SK-N-SH (cell line): ENCODE data around the gene SNRPA1. TPM values are rescaled to one million over a fixed set of nuclear protein-coding genes. Genes with fewer than 3 reads are reported as not detected.

Experiments used
- CTCF ChIA-PET: fragments of 300-600, 350-600 bp; formaldehyde crosslinking; extraction: SDS; loops from one replicate; lab custom pipeline; 2021; lab: Yijun Ruan, JAX
- POLR2A ChIA-PET: fragments of 350-600 bp; sonication (Branson Sonifier 250); formaldehyde crosslinking; extraction: SDS; loops from one replicate; lab custom pipeline; 2020; ENCODE audit warnings: antibody characterized with exemption, inconsistent platforms; lab: Yijun Ruan, JAX
- DNase-seq: peaks from one replicate; pipeline ENCODE4 v3.0.0; 2012
- H2AFZ ChIP-seq: fragments of 200-600 bp; sonication (generic); 2 replicates; pipeline ENCODE4 v1.8.1; 2016; ENCODE audit warnings: antibody characterized with exemption, mild to moderate bottlenecking, low read depth
- H3F3A ChIP-seq: fragments of 200-600 bp; sonication (generic); replicated peaks from 2 replicates; pipeline ENCODE3; 2016; ENCODE audit warnings: antibody characterized with exemption, mild to moderate bottlenecking; ENCODE audit not compliant: insufficient read depth
- H3K27ac ChIP-seq, 2 experiments: fragments of 200-500 bp in 1 of 2; fragments of 200-600 bp in 1 of 2; sonication (Bioruptor generic) in 1 of 2; sonication (generic), shearing (Covaris generic) in 1 of 2; 2 replicates each; pipeline versions ENCODE4 v1.5.1 to v1.6.1; 2014 to 2016; ENCODE audit warnings: low read depth in 2 of 2, inconsistent platforms in 1 of 2, low read length in 1 of 2, mild to moderate bottlenecking in 1 of 2, mixed read lengths in 1 of 2
- H3K27me3 ChIP-seq: fragments of 200-600 bp; sonication (generic), shearing (Covaris generic); 2 replicates; pipeline ENCODE4 v1.6.1; 2016; ENCODE audit warnings: mixed run types; ENCODE audit not compliant: insufficient read depth
- H3K36me3 ChIP-seq, 2 experiments: fragments of 200-500 bp in 1 of 2; fragments of 200-600 bp in 1 of 2; sonication (Bioruptor generic) in 1 of 2; sonication (generic) in 1 of 2; replicated peaks in 1 of 2; 2 replicates each; pipeline versions ENCODE3 to v1.5.1; 2014 to 2016; ENCODE audit warnings: low read length in 1 of 2, mild to moderate bottlenecking in 1 of 2; ENCODE audit not compliant: insufficient read depth in 2 of 2, control insufficient read depth in 1 of 2
- H3K4me1 ChIP-seq, 2 experiments: fragments of 200-500 bp in 1 of 2; fragments of 200-600 bp in 1 of 2; sonication (Bioruptor generic) in 1 of 2; sonication (generic), shearing (Covaris generic) in 1 of 2; 2 replicates each; pipeline versions ENCODE4 v1.5.1 to v1.6.1; 2014 to 2016; ENCODE audit warnings: low read depth in 1 of 2, low read length in 1 of 2, mixed run types in 1 of 2; ENCODE audit not compliant: insufficient read depth in 2 of 2, control insufficient read depth in 1 of 2
- H3K4me2 ChIP-seq: fragments of 200-600 bp; sonication (generic), shearing (Covaris generic); 2 replicates; pipeline ENCODE4 v1.6.1; 2017; ENCODE audit warnings: mixed run types
- H3K4me3 ChIP-seq, 2 experiments: fragments of 200-500 bp in 1 of 2; fragments of 200-600 bp in 1 of 2; sonication (Bioruptor generic) in 1 of 2; sonication (generic), shearing (Covaris generic) in 1 of 2; 2 replicates each; pipeline versions ENCODE4 v1.5.1 to v1.8.1; 2014 to 2016; ENCODE audit warnings: low read depth in 2 of 2, inconsistent platforms in 1 of 2, low read length in 1 of 2, mild to moderate bottlenecking in 1 of 2, mixed read lengths in 1 of 2, moderate library complexity in 1 of 2
- H3K79me2 ChIP-seq: fragments of 200-600 bp; sonication (generic); 2 replicates; pipeline ENCODE4 v1.8.1; 2017; ENCODE audit warnings: mild to moderate bottlenecking; ENCODE audit not compliant: insufficient read depth
- H3K9ac ChIP-seq: fragments of 200-600 bp; sonication (generic); 2 replicates; pipeline ENCODE4 v1.6.1; 2017; ENCODE audit warnings: mixed run types
- H3K9me2 ChIP-seq: fragments of 200-600 bp; sonication (generic); 2 replicates; pipeline ENCODE4 v1.6.1; 2017; ENCODE audit warnings: mixed run types
- H3K9me3 ChIP-seq: fragments of 200-600 bp; sonication (generic); 2 replicates; pipeline ENCODE4 v1.6.1; 2017; ENCODE audit warnings: mixed run types, mild to moderate bottlenecking, moderate library complexity
- H4K20me1 ChIP-seq: fragments of 200-600 bp; sonication (generic); 2 replicates; pipeline ENCODE4 v1.6.1; 2017; ENCODE audit warnings: mild to moderate bottlenecking, mixed run types; ENCODE audit not compliant: insufficient read depth
- CHD2 ChIP-seq: fragments of 150-350 bp; IDR thresholded peaks from 2 replicates; pipeline ENCODE4 v1.6.1; 2018; ENCODE audit warnings: low read length; ENCODE audit not compliant: partially characterized antibody
- ELF1 ChIP-seq: IDR thresholded peaks from 2 replicates; pipeline ENCODE4 v1.4.0; 2012
- EP300 ChIP-seq, 2 experiments: IDR thresholded peaks; 2 replicates each; pipeline versions ENCODE4 v1.4.0 to v1.6.1; 2012; ENCODE audit warnings: borderline replicate concordance in 1 of 2, low read depth in 1 of 2, low read length in 1 of 2
- FOXM1 ChIP-seq: IDR thresholded peaks from 2 replicates; pipeline ENCODE4 v1.4.0; 2012; ENCODE audit warnings: low read depth, mild to moderate bottlenecking
- JUND ChIP-seq: IDR thresholded peaks from 2 replicates; pipeline ENCODE4 v1.4.0; 2012
- MEF2A ChIP-seq: IDR thresholded peaks from 2 replicates; pipeline ENCODE4 v1.4.0; 2012; ENCODE audit warnings: low read depth, borderline replicate concordance
- MXI1 ChIP-seq: IDR thresholded peaks from 2 replicates; pipeline ENCODE4 v1.6.1; 2012; ENCODE audit warnings: mild to moderate bottlenecking, low read depth, low read length, improper control_type of control experiment
- NFIC ChIP-seq: IDR thresholded peaks from 2 replicates; pipeline ENCODE4 v1.4.0; 2012; ENCODE audit warnings: borderline replicate concordance
- POLR2AphosphoS5 ChIP-seq: IDR thresholded peaks from 2 replicates; pipeline ENCODE4 v1.6.1; 2012; ENCODE audit warnings: low read depth, low read length
- RAD21 ChIP-seq: IDR thresholded peaks from 2 replicates; pipeline ENCODE4 v1.6.1; 2012; ENCODE audit warnings: mild to moderate bottlenecking, low read length
- RCOR1 ChIP-seq: fragments of 150-350 bp; IDR thresholded peaks from 2 replicates; pipeline ENCODE4 v1.6.1; 2017; ENCODE audit warnings: antibody characterized with exemption, low read length
- RXRA ChIP-seq: IDR thresholded peaks from 2 replicates; pipeline ENCODE4 v1.4.0; 2012; ENCODE audit warnings: low read depth, mild to moderate bottlenecking, borderline replicate concordance
- SIN3A ChIP-seq: IDR thresholded peaks from 2 replicates; pipeline ENCODE4 v1.6.1; 2012; ENCODE audit warnings: low read depth, mild to moderate bottlenecking, low read length, moderate library complexity, borderline replicate concordance
- SMC3 ChIP-seq: IDR thresholded peaks from 2 replicates; pipeline ENCODE4 v1.6.1; 2012; ENCODE audit warnings: low read depth, low read length, improper control_type of control experiment
- WGBS: methylation state at CpG from one replicate; pipeline ENCODE4 v1.1.6; 2017; ENCODE audit warnings: low lambda C conversion rate; 5-methylcytosine and 5-hydroxymethylcytosine counted together
- polyA plus RNA-seq, 3 experiments: library from polyadenylated mRNA; depleted of rRNA; stranded (reverse); fragments of >200 nt; gene quantifications; 2 replicates each; pipeline ENCODE4 v1.2.3, GENCODE V29; 2012
- TF ChIP-seq, protein P1 (sequence below): IDR thresholded peaks from 2 replicates; pipeline ENCODE4 v1.4.0; 2012; ENCODE audit warnings: low read depth, borderline replicate concordance
- TF ChIP-seq, protein P2 (sequence below): fragments of 200-600 bp; sonication (generic); IDR thresholded peaks from 2 replicates; pipeline ENCODE4 v1.6.1; 2017; ENCODE audit warnings: antibody characterized with exemption, mild to moderate bottlenecking, moderate library complexity
- TF ChIP-seq, protein P3 (sequence below): fragments of 150-350 bp; IDR thresholded peaks from 2 replicates; pipeline ENCODE4 v1.6.1; 2017; ENCODE audit warnings: antibody characterized with exemption, low read length, low read depth, borderline replicate concordance
- TF ChIP-seq, protein P4 (sequence below): IDR thresholded peaks from 2 replicates; pipeline ENCODE4 v1.6.1; 2012; ENCODE audit warnings: mild to moderate bottlenecking, low read depth, low read length, moderate library complexity
- TF ChIP-seq, protein P5 (sequence below): IDR thresholded peaks from 2 replicates; pipeline ENCODE4; 2012

SNRPA1 gene
- polyA plus RNA-seq, 1 of the 3 experiments (the other 2 are of a cell fraction) = 62.3 TPM

DNA sequence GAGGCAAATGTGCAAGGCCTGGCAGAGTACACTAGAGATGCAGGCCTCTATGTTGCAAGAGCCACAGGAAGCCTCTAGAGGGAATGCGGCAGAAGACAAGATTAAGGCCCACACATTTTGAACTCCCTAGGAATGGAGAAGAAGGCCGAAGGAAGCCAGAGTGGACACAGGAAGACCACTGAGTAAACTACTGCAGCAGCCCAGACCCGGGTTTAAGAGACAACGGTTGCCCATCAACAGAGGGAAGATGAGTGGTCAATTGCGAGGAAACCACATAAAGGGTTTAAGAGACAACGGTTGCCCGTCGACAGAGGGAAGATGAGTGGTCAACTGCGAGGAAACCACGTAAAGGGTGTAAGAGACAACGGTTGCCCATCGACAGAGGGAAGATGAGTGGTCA, 57.8 kb downstream of the SNRPA1 start (continued):
- TF ChIP-seq, protein P1, sequence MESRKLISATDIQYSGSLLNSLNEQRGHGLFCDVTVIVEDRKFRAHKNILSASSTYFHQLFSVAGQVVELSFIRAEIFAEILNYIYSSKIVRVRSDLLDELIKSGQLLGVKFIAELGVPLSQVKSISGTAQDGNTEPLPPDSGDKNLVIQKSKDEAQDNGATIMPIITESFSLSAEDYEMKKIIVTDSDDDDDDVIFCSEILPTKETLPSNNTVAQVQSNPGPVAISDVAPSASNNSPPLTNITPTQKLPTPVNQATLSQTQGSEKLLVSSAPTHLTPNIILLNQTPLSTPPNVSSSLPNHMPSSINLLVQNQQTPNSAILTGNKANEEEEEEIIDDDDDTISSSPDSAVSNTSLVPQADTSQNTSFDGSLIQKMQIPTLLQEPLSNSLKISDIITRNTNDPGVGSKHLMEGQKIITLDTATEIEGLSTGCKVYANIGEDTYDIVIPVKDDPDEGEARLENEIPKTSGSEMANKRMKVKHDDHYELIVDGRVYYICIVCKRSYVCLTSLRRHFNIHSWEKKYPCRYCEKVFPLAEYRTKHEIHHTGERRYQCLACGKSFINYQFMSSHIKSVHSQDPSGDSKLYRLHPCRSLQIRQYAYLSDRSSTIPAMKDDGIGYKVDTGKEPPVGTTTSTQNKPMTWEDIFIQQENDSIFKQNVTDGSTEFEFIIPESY = no peak
- TF ChIP-seq ELF1 (no peak), RCOR1 (no peak)
- TF ChIP-seq, protein P2, sequence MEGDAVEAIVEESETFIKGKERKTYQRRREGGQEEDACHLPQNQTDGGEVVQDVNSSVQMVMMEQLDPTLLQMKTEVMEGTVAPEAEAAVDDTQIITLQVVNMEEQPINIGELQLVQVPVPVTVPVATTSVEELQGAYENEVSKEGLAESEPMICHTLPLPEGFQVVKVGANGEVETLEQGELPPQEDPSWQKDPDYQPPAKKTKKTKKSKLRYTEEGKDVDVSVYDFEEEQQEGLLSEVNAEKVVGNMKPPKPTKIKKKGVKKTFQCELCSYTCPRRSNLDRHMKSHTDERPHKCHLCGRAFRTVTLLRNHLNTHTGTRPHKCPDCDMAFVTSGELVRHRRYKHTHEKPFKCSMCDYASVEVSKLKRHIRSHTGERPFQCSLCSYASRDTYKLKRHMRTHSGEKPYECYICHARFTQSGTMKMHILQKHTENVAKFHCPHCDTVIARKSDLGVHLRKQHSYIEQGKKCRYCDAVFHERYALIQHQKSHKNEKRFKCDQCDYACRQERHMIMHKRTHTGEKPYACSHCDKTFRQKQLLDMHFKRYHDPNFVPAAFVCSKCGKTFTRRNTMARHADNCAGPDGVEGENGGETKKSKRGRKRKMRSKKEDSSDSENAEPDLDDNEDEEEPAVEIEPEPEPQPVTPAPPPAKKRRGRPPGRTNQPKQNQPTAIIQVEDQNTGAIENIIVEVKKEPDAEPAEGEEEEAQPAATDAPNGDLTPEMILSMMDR = no peak

DNA sequence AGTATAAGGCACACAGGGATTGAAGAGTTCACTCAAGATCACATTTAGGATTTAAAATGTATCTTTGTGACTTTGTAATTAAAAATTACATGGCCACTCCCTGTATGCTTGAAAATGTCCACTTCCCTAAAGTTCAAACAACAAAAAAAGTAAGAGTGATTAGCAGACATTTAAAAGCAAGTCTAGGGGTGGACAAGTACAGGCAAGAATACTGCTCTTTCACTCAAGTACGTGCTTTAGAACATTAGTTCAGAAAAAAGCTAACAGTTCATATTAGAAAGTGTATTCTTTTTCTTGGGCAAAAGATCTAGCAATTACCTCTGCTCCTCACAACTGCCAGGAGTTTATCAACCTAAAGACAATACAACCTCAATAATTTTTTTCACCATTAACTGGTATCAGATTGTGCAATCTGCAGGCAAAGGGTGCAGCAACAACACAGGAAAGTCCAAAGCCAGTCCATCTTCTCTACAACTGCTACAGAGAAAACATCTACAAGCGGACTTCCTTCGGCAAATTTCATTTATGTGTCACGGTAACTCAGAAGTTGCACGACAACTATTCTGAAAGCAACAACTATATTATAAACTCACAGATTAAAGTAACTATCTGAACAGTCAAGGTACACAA, 61.3 kb downstream of the SNRPA1 start:
- Histone ChIP-seq H3K4me2 (no peak overlapping the region), H4K20me1 (peaks cover 60% of the 10 kb centered on the region), H3F3A (no peaks in the 10 kb centered on the region), H2AFZ (no peak overlapping the region), H3K27me3 (no peaks in the 10 kb centered on the region), H3K27ac (peak overlapping the region in 1 of 2 experiments; percentile 31; a peak in 1 of 4 replicates), H3K79me2 (peaks cover 100% of the 10 kb centered on the region), H3K9me3 (no peaks in the 10 kb centered on the region), H3K4me1 (peaks cover 0 to 6% of the 10 kb centered on the region in 2 experiments; a peak in 1 of 4 replicates), H3K9me2 (0 out of 2 replicates have a peak, but pooled peaks cover 3% of the 10 kb centered on the region), H3K36me3 (peaks cover 32 to 35% of the 10 kb centered on the region in 2 experiments), H3K9ac (no peak overlapping the region), H3K4me3 (no peak overlapping the region)
- POLR2A ChIA-PET = no interaction called here
- 97% methylated on average over 5 of the region's 5 CpGs for WGBS
- CTCF ChIA-PET = interaction anchor here (1.1 kb wide), 1 partner anchor 16 kb away, joined by 4 read pairs; no protein-coding TSS in a partner anchor
- no peak for DNase-seq
- TF ChIP-seq SIN3A (no peak), NFIC (no peak), CHD2 (no peak), SMC3 (no peak), RCOR1 (no peak), POLR2AphosphoS5 (no peak), MXI1 (no peak), JUND (no peak), FOXM1 (no peak), RXRA (no peak), MEF2A (no peak), EP300 (IDR thresholded peaks at IDR 0.05; ENCODE audit: borderline replicate concordance in 1 of 2, low read depth in 1 of 2, low read length in 1 of 2) (no peak), RAD21 (no peak)
- TF ChIP-seq, protein P3, sequence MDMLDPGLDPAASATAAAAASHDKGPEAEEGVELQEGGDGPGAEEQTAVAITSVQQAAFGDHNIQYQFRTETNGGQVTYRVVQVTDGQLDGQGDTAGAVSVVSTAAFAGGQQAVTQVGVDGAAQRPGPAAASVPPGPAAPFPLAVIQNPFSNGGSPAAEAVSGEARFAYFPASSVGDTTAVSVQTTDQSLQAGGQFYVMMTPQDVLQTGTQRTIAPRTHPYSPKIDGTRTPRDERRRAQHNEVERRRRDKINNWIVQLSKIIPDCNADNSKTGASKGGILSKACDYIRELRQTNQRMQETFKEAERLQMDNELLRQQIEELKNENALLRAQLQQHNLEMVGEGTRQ = no peak
- TF ChIP-seq, protein P4, sequence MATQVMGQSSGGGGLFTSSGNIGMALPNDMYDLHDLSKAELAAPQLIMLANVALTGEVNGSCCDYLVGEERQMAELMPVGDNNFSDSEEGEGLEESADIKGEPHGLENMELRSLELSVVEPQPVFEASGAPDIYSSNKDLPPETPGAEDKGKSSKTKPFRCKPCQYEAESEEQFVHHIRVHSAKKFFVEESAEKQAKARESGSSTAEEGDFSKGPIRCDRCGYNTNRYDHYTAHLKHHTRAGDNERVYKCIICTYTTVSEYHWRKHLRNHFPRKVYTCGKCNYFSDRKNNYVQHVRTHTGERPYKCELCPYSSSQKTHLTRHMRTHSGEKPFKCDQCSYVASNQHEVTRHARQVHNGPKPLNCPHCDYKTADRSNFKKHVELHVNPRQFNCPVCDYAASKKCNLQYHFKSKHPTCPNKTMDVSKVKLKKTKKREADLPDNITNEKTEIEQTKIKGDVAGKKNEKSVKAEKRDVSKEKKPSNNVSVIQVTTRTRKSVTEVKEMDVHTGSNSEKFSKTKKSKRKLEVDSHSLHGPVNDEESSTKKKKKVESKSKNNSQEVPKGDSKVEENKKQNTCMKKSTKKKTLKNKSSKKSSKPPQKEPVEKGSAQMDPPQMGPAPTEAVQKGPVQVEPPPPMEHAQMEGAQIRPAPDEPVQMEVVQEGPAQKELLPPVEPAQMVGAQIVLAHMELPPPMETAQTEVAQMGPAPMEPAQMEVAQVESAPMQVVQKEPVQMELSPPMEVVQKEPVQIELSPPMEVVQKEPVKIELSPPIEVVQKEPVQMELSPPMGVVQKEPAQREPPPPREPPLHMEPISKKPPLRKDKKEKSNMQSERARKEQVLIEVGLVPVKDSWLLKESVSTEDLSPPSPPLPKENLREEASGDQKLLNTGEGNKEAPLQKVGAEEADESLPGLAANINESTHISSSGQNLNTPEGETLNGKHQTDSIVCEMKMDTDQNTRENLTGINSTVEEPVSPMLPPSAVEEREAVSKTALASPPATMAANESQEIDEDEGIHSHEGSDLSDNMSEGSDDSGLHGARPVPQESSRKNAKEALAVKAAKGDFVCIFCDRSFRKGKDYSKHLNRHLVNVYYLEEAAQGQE = no peak
- TF ChIP-seq, protein P2 = no peak
- TF ChIP-seq, protein P5, sequence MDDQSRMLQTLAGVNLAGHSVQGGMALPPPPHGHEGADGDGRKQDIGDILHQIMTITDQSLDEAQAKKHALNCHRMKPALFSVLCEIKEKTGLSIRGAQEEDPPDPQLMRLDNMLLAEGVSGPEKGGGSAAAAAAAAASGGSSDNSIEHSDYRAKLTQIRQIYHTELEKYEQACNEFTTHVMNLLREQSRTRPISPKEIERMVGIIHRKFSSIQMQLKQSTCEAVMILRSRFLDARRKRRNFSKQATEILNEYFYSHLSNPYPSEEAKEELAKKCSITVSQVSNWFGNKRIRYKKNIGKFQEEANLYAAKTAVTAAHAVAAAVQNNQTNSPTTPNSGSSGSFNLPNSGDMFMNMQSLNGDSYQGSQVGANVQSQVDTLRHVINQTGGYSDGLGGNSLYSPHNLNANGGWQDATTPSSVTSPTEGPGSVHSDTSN = no peak
